ENCODE results near the gene TBC1D22A. TPM values are rescaled to one million over a fixed set of nuclear protein-coding genes. Genes with fewer than 3 reads are reported as not detected.

Gene TBC1D22A
- total and polyA plus RNA-seq, 10 of the 15 experiments (the other 5 are each of a cell fraction or from before 2014, with no cell fraction given), result 0.63 to 44.7 (median 27.4) TPM

DNA sequence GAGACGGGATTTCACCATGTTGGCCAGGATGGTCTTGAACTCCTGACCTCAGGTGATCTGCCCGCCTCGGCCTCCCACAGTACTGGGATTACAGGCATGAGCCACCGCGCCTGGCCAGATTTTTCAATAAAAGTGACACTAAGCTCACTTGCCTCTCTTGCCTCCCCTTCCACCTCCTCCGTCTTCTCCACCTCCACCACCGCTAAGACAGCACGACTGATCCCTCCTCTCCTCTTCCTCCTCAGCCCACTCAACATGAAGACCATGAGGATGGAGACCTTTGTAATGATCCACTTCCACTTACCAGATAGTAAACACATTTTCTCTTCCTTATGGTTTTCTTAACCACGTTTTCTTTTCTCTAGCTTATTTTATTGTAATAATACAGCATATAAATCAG is 38.6 kb upstream of the TBC1D22A start:
- ChIA-PET POLR2A (no interaction called here), SMC1A (ENCODE audit: uncharacterized antibody, unreplicated experiment) (interaction anchor here (0.7 kb wide), 1 partner anchor 34 kb away, joined by 3 read pairs; no protein-coding TSS in a partner anchor), CTCF (no interaction called here), RAD21 (ENCODE audit: unreplicated experiment) (no interaction called here)
- Histone ChIP-seq H4K20me1 (ENCODE audit: control insufficient read depth, insufficient read depth) (peaks cover 3% of the 10 kb centered on the region; the same call in 1 of the 2 replicates), H3K9me3 (replicated peaks; ENCODE audit: control insufficient read depth, insufficient read depth, low read length) (no peaks in the 10 kb centered on the region), H3K4me1 (ENCODE audit: control insufficient read depth, insufficient read depth, low read length) (peaks cover 12% of the 10 kb centered on the region), H3K79me2 (ENCODE audit: control insufficient read depth, insufficient read depth, low read length) (peaks cover 4% of the 10 kb centered on the region; the same call in 1 of the 2 replicates), H3K9ac (ENCODE audit: control insufficient read depth, insufficient read depth, low read length) (no peak overlapping the region), H3K4me3 (no peak overlapping the region), H3K27ac (ENCODE audit: control insufficient read depth, insufficient read depth) (no peak overlapping the region), H3K27me3 (replicated peaks in 1 of 2; ENCODE audit: control insufficient read depth in 2 of 2, insufficient read depth in 2 of 2, low read length in 1 of 2) (no peaks in the 10 kb centered on the region), H3K4me2 (ENCODE audit: control insufficient read depth, insufficient read depth) (no peak overlapping the region), H2AFZ (ENCODE audit: control insufficient read depth, low read depth, low read length) (no peak overlapping the region), H3K36me3 (ENCODE audit: control insufficient read depth in 2 of 2, insufficient read depth in 2 of 2, low read length in 1 of 2) (peaks cover 7 to 8% of the 10 kb centered on the region in 2 experiments; a peak in 3 of 4 replicates)
- in situ Hi-C loops (cut with MboI), result no loop called here
- TF ChIP-seq KDM1A (IDR thresholded peaks at IDR 0.05; ENCODE audit: borderline replicate concordance), result no peak
- no peak for TF ChIP-seq SUZ12 (IDR thresholded peaks at IDR 0.05; ENCODE audit: unreplicated experiment)
- TF ChIP-seq NR2C1 (IDR thresholded peaks at IDR 0.05), result no peak
- no peak for TF ChIP-seq ZNF384 (IDR thresholded peaks at IDR 0.05; ENCODE audit: borderline replicate concordance, low read depth, low read length)
- no peak for TF ChIP-seq JUND (IDR thresholded peaks at IDR 0.05; ENCODE audit: low read depth, low read length)
- no peak for TF ChIP-seq ZNF24 (IDR thresholded peaks at IDR 0.05)
- TF ChIP-seq MYB (IDR thresholded peaks at IDR 0.05; ENCODE audit: borderline replicate concordance, low read depth, low read length), result no peak
- no peak for TF ChIP-seq ZZZ3 (IDR thresholded peaks at IDR 0.05; ENCODE audit: control insufficient read depth, insufficient read length, low read depth)
- TF ChIP-seq SIX5 (IDR thresholded peaks at IDR 0.05; ENCODE audit: low read depth, low read length, severe bottlenecking), result no peak
- 84% methylated on average over 6 of the region's 9 CpGs for WGBS (ENCODE audit: insufficient coverage, insufficient replicate concordance, low lambda C conversion rate, missing lambda C conversion rate)
- intact Hi-C loops (cut with micrococcal nuclease; ENCODE audit: unreplicated experiment), result no loop called here
- no peak for ATAC-seq
- no TSS peak for BruUV-seq (replicated peaks)
- no peak for DNase-seq (ENCODE audit: low read depth, low spot score)
- no peak for FAIRE-seq

DNA sequence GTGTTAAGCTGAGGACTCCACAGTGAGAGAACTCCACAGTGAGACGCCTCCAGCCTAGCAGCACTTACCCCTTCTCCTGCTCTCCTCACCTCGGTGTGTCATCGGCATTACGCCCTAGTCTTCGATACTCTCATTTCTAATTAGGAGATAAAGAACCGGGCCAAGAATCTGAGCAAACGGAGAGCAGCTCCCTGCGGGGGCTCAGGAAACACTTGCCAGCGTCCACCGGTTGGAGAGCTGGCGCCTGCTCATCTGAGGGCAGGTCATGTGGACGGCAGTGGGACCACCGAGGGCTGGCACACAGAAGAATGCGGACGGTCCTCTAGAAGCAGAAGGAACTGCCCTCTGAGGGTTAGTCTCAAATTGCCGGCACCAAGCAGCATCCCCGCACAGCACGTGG is 37.4 kb upstream of the TBC1D22A start:
- Histone ChIP-seq H3K9me3 (replicated peaks; ENCODE audit: control insufficient read depth, insufficient read depth, low read length) (no peaks in the 10 kb centered on the region), H3K9ac (ENCODE audit: control insufficient read depth, insufficient read depth, low read length) (no peak overlapping the region), H4K20me1 (ENCODE audit: control insufficient read depth, insufficient read depth) (peaks cover 3% of the 10 kb centered on the region; the same call in 1 of the 2 replicates), H3K4me1 (ENCODE audit: control insufficient read depth, insufficient read depth, low read length) (peaks cover 12% of the 10 kb centered on the region), H3K4me2 (ENCODE audit: control insufficient read depth, insufficient read depth) (no peak overlapping the region), H2AFZ (ENCODE audit: control insufficient read depth, low read depth, low read length) (no peak overlapping the region), H3K79me2 (ENCODE audit: control insufficient read depth, insufficient read depth, low read length) (peaks cover 6% of the 10 kb centered on the region), H3K27me3 (replicated peaks in 1 of 2; ENCODE audit: control insufficient read depth in 2 of 2, insufficient read depth in 2 of 2, low read length in 1 of 2) (no peaks in the 10 kb centered on the region), H3K4me3 (no peak overlapping the region), H3K36me3 (ENCODE audit: control insufficient read depth in 2 of 2, insufficient read depth in 2 of 2, low read length in 1 of 2) (peaks cover 6 to 7% of the 10 kb centered on the region in 2 experiments; a peak in 3 of 4 replicates), H3K27ac (ENCODE audit: control insufficient read depth, insufficient read depth) (no peak overlapping the region)
- ChIA-PET RAD21 (ENCODE audit: unreplicated experiment) (no interaction called here), POLR2A (no interaction called here), SMC1A (ENCODE audit: uncharacterized antibody, unreplicated experiment) (no interaction called here), CTCF (no interaction called here)
- TF ChIP-seq GABPA (IDR thresholded peaks at IDR 0.05; ENCODE audit: low read depth), result no peak
- TF ChIP-seq TCF7 (IDR thresholded peaks at IDR 0.05; ENCODE audit: borderline replicate concordance), result no peak
- no peak for TF ChIP-seq RELA (IDR thresholded peaks at IDR 0.05; ENCODE audit: borderline replicate concordance, partially characterized antibody)
- 97% methylated on average over 17 of the region's 18 CpGs for WGBS (ENCODE audit: insufficient coverage, insufficient replicate concordance, low lambda C conversion rate, missing lambda C conversion rate)
- BruUV-seq (replicated peaks), result no TSS peak
- no peak for FAIRE-seq
- ATAC-seq, result no peak
- in situ Hi-C loops (cut with MboI), result no loop called here
- no peak for DNase-seq (ENCODE audit: low read depth, low spot score)
- intact Hi-C loops (cut with micrococcal nuclease; ENCODE audit: unreplicated experiment), result no loop called here

All from GM12878 (cell line).